HL-60 (cell line): ENCODE results near the gene COQ5.

Experiments
- DNase-seq, 2 experiments: peaks; one replicate each; pipeline ENCODE4 v3.0.0-alpha.2; 2010 to 2020; ENCODE audit warnings: low read depth in 1 of 2, low spot score in 1 of 2
- H3K27ac ChIP-seq: fragments of 250-450 bp; sonication (Bioruptor Pico); replicated peaks from 2 replicates; pipeline ENCODE4 v1.5.1; 2020; ENCODE audit warnings: mild to moderate bottlenecking, moderate library complexity
- H3K27me3 ChIP-seq: fragments of 250-450 bp; sonication (Bioruptor Pico); 2 replicates; pipeline ENCODE4 v1.5.1; 2021; ENCODE audit warnings: mild to moderate bottlenecking, moderate library complexity; ENCODE audit not compliant: insufficient read depth, poor library complexity, severe bottlenecking
- H3K4me3 ChIP-seq: replicated peaks from 2 replicates; pipeline ENCODE4 v1.5.1; 2011; ENCODE audit warnings: mild to moderate bottlenecking, control low read depth, low read length; ENCODE audit not compliant: insufficient read depth
- GABPA ChIP-seq: IDR thresholded peaks from 2 replicates; pipeline ENCODE4 v1.6.1; 2012; ENCODE audit warnings: low read depth
- POLR2AphosphoS5 ChIP-seq: IDR thresholded peaks from 2 replicates; pipeline ENCODE4 v1.6.1; 2012; ENCODE audit warnings: low read depth
- SPI1 ChIP-seq: IDR thresholded peaks from 2 replicates; pipeline ENCODE4 v1.6.1; 2012; ENCODE audit warnings: low read depth, mild to moderate bottlenecking, borderline replicate concordance
- TF ChIP-seq, protein P1 (sequence below): IDR thresholded peaks from one replicate; pipeline ENCODE4 v1.5.1; 2011; ENCODE audit warnings: low read length, control low read depth, inconsistent platforms; ENCODE audit not compliant: insufficient read depth
- TF ChIP-seq, protein P2 (sequence below): IDR thresholded peaks from 2 replicates; pipeline ENCODE4 v1.6.1; 2012; ENCODE audit warnings: low read depth; ENCODE audit not compliant: insufficient replicate concordance

Gene COQ5

DNA sequence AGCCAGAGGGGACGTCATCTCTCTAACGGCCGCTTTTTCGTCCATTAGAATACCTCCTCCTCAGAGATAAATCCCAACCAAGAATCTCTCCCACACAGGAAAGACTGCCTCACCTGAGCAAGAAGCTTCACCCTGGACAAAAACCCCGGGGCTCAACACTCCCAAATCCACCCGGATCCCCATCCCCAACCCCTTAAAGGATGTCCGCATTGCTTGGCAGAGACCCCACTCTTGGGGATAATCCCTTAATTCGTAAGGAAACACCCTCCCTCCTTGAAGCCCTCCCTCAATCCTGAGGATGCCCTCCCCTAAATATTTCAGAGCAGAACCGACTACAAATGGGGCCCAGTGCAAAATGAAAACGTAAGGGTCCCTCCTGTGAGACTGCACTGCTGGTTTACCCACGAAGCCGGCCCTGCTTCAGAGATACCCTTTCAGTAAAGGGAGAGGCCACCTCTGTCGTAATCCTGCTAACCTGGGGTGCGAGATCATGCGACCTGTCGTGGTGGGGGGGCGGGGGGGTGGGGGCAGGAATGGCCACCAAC is 33.7 kb downstream of the COQ5 start:
- H3K4me3 ChIP-seq: peak overlapping the region; percentile 97
- no peaks in the 10 kb centered on the region for H3K27me3 ChIP-seq
- no peak overlapping the region for H3K27ac ChIP-seq
- no peak for DNase-seq
- TF ChIP-seq SPI1: no peak
- TF ChIP-seq, protein P1, sequence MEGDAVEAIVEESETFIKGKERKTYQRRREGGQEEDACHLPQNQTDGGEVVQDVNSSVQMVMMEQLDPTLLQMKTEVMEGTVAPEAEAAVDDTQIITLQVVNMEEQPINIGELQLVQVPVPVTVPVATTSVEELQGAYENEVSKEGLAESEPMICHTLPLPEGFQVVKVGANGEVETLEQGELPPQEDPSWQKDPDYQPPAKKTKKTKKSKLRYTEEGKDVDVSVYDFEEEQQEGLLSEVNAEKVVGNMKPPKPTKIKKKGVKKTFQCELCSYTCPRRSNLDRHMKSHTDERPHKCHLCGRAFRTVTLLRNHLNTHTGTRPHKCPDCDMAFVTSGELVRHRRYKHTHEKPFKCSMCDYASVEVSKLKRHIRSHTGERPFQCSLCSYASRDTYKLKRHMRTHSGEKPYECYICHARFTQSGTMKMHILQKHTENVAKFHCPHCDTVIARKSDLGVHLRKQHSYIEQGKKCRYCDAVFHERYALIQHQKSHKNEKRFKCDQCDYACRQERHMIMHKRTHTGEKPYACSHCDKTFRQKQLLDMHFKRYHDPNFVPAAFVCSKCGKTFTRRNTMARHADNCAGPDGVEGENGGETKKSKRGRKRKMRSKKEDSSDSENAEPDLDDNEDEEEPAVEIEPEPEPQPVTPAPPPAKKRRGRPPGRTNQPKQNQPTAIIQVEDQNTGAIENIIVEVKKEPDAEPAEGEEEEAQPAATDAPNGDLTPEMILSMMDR: no peak
- TF ChIP-seq, protein P2, sequence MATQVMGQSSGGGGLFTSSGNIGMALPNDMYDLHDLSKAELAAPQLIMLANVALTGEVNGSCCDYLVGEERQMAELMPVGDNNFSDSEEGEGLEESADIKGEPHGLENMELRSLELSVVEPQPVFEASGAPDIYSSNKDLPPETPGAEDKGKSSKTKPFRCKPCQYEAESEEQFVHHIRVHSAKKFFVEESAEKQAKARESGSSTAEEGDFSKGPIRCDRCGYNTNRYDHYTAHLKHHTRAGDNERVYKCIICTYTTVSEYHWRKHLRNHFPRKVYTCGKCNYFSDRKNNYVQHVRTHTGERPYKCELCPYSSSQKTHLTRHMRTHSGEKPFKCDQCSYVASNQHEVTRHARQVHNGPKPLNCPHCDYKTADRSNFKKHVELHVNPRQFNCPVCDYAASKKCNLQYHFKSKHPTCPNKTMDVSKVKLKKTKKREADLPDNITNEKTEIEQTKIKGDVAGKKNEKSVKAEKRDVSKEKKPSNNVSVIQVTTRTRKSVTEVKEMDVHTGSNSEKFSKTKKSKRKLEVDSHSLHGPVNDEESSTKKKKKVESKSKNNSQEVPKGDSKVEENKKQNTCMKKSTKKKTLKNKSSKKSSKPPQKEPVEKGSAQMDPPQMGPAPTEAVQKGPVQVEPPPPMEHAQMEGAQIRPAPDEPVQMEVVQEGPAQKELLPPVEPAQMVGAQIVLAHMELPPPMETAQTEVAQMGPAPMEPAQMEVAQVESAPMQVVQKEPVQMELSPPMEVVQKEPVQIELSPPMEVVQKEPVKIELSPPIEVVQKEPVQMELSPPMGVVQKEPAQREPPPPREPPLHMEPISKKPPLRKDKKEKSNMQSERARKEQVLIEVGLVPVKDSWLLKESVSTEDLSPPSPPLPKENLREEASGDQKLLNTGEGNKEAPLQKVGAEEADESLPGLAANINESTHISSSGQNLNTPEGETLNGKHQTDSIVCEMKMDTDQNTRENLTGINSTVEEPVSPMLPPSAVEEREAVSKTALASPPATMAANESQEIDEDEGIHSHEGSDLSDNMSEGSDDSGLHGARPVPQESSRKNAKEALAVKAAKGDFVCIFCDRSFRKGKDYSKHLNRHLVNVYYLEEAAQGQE: no peak
- no peak for TF ChIP-seq GABPA
- no peak for TF ChIP-seq POLR2AphosphoS5

DNA sequence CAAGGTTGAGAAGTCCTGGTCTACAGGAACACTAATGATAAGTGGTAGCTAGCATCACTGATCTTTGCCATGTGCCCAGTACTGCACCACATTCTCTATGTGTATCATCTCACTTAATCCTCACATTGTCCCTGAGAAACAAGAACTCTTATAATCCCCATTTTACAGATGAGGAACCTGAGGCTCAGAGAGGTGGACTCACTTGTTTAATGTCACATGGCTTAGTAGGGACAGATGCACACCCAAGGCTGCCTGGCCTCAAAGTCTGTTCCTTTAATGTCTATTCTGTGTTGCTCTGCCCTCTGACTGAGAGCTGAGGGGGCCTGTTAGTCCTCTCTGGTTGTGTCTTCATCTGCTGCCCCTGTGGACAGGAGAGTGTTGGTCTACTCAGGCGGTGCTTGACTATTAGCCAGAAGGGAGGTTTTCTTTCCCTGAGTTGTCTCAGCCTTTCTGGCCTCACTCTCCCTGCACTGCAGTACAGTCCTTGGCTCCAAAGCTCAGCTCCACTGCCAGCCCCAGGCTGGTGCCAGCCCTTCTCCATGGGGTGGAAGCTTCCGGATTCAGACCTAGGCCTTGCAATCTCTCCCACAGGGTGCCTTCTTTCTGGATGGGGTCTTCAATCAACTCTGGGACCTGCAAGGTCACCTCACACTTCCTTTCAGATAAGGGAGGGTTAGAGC is 38.0 kb downstream of the COQ5 start:
- TF ChIP-seq GABPA (no peak), SPI1 (no peak)
- TF ChIP-seq, protein P2: no peak
- TF ChIP-seq, protein P1: no peak
- no peak overlapping the region for H3K4me3 ChIP-seq

DNA sequence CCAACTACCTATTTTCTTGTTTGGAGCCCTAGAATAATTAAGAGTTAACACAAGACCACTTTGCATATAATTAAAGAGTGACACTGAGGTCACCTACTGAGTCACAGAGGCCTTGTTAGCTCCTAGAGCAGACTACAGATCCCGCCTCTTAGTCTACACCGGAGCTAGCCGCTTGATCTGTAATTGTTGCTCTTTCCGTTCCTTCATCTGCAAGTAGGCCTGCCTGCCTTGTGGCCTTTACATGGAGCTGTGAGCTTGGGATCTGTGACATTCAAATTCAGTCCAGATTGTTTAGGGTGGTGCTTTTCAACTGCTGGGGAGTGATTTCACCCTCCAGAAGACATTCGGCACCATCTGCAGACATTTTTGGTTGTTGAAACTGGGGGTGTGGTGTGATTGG is 38.6 kb downstream of the COQ5 start:
- TF ChIP-seq POLR2AphosphoS5 (no peak), GABPA (no peak), SPI1 (no peak)
- TF ChIP-seq, protein P1: no peak
- TF ChIP-seq, protein P2: no peak

More for the DNA sequence above, 38.0 kb downstream of the COQ5 start:
- H3K27ac ChIP-seq: no peak overlapping the region
- no peak for DNase-seq
- no peaks in the 10 kb centered on the region for H3K27me3 ChIP-seq

More for the DNA sequence above, 38.6 kb downstream of the COQ5 start:
- no peaks in the 10 kb centered on the region for H3K27me3 ChIP-seq
- no peak overlapping the region for H3K4me3 ChIP-seq
- no peak for DNase-seq
- H3K27ac ChIP-seq: no peak overlapping the region
